ENCODE data around the gene XG.
A peak's percentile ranks its signal among the peaks of the same experiment; 100 is the strongest.

XG gene

DNA sequence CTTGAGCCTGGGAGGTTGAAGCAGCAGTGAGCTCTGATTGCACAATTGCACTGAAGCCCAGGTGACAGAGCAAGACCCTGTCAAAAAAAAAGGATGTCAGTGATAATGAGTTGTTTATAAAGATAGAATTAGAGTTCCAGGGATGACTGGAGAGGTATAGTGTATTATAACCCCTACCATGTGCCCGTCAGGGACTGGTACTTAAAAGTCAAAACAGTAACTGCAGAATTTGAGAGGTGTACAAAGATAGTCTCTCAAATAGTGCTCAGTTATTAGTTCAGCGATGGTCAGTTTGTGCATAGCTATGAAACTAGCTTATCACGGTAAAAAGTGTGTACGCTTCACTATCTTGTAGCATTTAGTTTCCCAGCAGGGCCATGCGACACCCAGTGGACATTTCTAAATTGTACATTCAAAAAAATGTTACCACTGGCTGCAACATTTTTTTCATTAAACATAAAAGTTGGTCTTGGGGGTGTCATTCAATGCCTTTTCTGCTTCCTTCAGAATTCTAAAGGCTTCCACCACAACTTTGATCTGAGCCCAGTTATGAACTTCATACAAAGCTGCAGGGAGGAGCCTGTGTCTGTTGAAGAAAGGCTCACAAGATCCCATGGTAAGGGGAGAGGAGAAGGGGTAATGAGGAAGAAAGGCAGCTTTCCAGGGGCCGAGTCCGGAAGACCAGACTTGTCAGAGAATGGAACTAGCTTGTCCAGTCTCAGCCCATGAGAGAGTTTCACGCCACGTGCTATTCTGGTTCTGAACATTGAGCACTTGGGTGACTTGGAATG lies 67.7 kb downstream of the XG start:
- DNase-seq: no peak

DNA sequence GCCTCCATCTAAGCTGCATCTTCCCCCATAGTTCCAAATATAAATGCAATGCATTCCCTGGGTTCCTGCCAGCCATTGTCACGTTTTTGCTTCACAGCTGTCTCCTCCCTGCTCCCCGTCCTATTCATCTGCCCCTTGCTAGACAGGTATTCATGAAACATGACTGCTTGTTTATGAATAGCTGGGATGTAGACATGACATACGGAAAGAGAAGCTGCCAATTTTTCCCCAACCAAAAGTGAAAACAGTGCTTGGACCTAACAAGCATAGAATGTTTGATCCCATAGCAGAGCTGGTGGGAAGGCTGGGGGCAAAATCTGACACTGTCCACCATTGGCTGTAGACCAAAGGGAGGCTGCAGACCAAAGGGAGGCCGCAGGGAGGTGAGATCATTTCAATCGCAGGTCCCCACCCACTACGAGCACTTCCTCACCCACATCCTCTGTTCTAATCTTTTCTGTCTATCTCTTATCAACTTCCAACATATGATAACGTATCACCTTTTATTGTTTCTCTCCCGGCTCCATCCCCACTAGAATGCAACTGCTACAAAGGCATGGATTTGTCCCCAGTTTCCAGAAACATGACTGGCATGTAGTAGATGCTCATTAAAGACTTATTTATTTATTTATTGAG lies 68.4 kb downstream of the XG start:
- no peak for DNase-seq

DNA sequence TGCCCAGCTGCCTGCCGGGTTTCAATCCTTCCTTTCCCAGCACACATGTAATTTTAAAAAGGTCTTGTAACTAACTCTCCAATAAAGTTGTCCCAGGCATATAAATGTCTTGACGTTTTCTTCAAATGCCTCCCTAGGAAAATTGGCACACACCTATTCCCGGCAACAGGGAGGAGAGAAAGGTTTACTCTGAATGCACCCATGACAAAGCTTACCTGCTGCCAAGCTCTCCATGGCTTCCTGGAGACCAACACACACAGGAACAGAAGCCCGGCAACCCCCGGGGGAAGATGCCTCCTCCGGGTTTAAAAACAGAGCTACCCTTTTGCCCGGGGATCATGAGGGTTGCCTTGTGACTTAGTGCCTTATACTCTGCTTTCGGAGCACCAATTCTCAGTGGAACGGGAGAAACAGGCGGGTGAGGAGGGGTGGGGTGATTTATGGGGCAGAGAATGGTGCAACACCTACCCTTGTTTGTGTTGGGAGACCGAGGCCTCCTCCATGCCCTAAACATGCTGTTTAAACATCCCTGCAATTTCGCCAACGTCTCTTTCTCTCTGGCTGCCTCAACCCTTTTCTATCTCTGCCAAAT lies 72.1 kb downstream of the XG start:
- DNase-seq: peak in 2 of 51 donors; percentile 10 to 17

- no peak for DNase-seq
Observed at GRCh38 chrX:2824886-2825285, 73.0 kb downstream of the XG start.

GRCh38 chrX:2828344-2828958 lies 76.6 kb downstream of the XG start, which contains the start of gene GYG2:
Gene GYG2 (plus strand): TSS chrX:2828930. CDS start chrX:2830189, 1,259 bp downstream.
- peak in 1 of 51 donors; percentile 3 for DNase-seq

- no peak for DNase-seq
Observed at GRCh38 chrX:2828959-2829411, 77.1 kb downstream of the XG start.

GRCh38 chrX:2829469-2830246 lies 77.8 kb downstream of the XG start:
- DNase-seq: peak in 1 of 51 donors; percentile 1

- DNase-seq: peak in 1 of 51 donors; percentile 1
Observed at GRCh38 chrX:2831471-2832228, 79.8 kb downstream of the XG start.

- no peak for DNase-seq
Observed at GRCh38 chrX:2837961-2838360, 86.1 kb downstream of the XG start.

- no peak for DNase-seq
Observed at GRCh38 chrX:2840961-2841360, 89.1 kb downstream of the XG start.

- DNase-seq: peak in 5 of 51 donors; percentile 3 to 22 (median 4)
Observed at GRCh38 chrX:2841537-2841936, 89.7 kb downstream of the XG start.

- no peak for DNase-seq
Observed at GRCh38 chrX:2846992-2847391, 95.2 kb downstream of the XG start.

GRCh38 chrX:2848871-2849301 lies 97.0 kb downstream of the XG start:
- no peak for DNase-seq

DNA sequence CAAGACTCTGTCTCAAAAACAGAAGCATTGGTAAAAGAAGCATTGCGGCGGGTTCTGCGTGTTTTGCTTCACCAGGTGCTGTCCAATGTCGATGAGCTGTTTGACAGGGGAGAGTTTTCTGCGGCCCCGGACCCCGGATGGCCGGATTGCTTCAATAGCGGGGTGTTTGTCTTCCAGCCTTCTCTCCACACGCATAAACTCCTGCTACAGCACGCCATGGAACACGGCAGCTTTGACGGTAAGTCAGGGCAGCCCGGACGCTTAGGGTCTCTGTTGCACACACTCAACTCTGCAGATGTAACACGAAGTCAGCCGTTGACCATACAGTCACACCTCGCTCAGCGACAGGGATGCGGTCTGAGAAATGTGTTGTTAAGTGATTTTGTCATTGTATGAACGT lies 103.1 kb downstream of the XG start:
- DNase-seq: no peak

GRCh38 chrX:2855761-2856160 lies 103.9 kb downstream of the XG start:
- DNase-seq: no peak

- no peak for DNase-seq
Observed at GRCh38 chrX:2857566-2857965, 105.7 kb downstream of the XG start.

DNA sequence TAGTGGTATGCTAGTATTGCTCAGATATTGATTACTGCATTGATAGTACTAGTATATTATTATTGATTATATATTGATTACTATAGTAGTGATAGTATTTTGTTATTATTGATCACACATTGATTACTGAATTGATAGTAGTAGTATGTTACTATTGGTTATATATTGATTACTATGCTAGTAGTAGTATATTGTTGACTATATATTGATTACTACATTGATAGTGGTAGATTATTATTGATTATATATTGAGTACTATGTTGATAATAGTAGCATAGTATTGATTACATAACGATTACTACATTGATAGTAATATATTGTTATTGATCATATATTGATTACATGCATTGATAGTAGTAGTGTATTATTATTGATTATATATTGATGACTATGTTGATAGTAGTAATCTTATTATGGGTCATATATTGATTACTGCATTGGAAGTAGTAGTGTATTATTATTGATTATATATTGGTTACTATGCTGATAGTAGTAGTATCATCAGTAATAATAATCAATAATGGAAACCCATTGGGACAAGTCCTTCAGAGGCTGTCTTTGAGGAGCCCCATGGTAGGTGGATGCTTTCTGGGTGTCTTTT lies 107.5 kb downstream of the XG start:
- no peak for DNase-seq

- no peak for DNase-seq
Observed at GRCh38 chrX:2862404-2862803, 110.6 kb downstream of the XG start.

DNA sequence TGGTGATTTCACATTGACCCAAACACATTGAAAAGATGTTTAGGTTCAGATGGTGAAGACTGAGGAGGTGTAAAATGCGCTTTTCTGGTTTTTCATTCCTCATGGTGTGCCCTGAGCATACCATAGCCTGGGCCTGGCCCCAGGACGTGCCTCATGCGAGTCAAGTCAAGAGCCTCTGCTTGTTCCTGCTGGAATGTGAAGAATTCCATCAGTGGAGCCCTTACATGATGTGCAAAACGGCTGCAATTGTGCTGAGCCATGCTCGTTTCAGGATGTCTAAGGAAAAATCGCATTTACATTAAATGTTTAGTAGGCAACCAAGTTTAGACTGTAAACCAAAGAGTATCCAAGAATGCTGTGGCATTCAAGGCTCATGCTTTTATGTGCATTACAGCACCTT lies 111.8 kb downstream of the XG start:
- no peak for DNase-seq
